ENCODE measurements around the gene TRPT1. TPM values are rescaled to one million over a fixed set of nuclear protein-coding genes. Genes with fewer than 3 reads are reported as not detected.
A peak's percentile ranks its signal among the peaks of the same experiment; 100 is the strongest.

The TRPT1 gene
- total RNA-seq, 6 donors from 2014 or later, result 27.2 to 69.1 (median 35.2) TPM

GRCh38 chr11:64264371-64264852 is 38.4 kb upstream of the TRPT1 start:
- ATAC-seq (ENCODE audit: low FRiP score in 2 of 2) (no peak), DNase-seq (peak in 1 of 2 donors; percentile 57)
- 88 to 100% methylated on average over 9 to 10 of the region's 10 CpGs for WGBS, 2 donors
- TF ChIP-seq EP300 (IDR thresholded peaks at IDR 0.05) (no peak), CTCF (IDR thresholded peaks at IDR 0.05) (no peak), POLR2A (IDR thresholded peaks at IDR 0.05) (no peak), POLR2AphosphoS5 (IDR thresholded peaks at IDR 0.05) (no peak)
- H3K36me3 ChIP-seq, result peaks cover 7 to 74% (median 65%) of the 10 kb centered on the region in 4 donors
- no peaks in the 10 kb centered on the region for H3K9me3 ChIP-seq
- peaks cover 18 to 22% (median 22%) of the 10 kb centered on the region in 4 donors for H3K4me1 ChIP-seq
- no peak overlapping the region for H3K27ac ChIP-seq
- no peak overlapping the region for H3K4me3 ChIP-seq
- H3K27me3 ChIP-seq, result no peaks in the 10 kb centered on the region

- Histone ChIP-seq H3K4me1 (peaks cover 17 to 20% (median 20%) of the 10 kb centered on the region in 4 donors), H3K4me3 (no peak overlapping the region), H3K9me3 (no peaks in the 10 kb centered on the region), H3K36me3 (peaks cover 10 to 79% (median 70%) of the 10 kb centered on the region in 4 donors), H3K27me3 (no peaks in the 10 kb centered on the region), H3K27ac (no peak overlapping the region)
- no peak for ATAC-seq (ENCODE audit: low FRiP score in 2 of 2)
- no peak for TF ChIP-seq CTCF (IDR thresholded peaks at IDR 0.05)
- TF ChIP-seq POLR2A (IDR thresholded peaks at IDR 0.05), result no peak
- no peak for TF ChIP-seq EP300 (IDR thresholded peaks at IDR 0.05)
- TF ChIP-seq POLR2AphosphoS5 (IDR thresholded peaks at IDR 0.05), result no peak
- 80 to 99% methylated on average over 3 to 8 of the region's 8 CpGs for WGBS, 2 donors
- DNase-seq, result peak in 1 of 2 donors; percentile 7
Observed at GRCh38 chr11:64263947-64264317, 37.9 kb upstream of the TRPT1 start.

DNA sequence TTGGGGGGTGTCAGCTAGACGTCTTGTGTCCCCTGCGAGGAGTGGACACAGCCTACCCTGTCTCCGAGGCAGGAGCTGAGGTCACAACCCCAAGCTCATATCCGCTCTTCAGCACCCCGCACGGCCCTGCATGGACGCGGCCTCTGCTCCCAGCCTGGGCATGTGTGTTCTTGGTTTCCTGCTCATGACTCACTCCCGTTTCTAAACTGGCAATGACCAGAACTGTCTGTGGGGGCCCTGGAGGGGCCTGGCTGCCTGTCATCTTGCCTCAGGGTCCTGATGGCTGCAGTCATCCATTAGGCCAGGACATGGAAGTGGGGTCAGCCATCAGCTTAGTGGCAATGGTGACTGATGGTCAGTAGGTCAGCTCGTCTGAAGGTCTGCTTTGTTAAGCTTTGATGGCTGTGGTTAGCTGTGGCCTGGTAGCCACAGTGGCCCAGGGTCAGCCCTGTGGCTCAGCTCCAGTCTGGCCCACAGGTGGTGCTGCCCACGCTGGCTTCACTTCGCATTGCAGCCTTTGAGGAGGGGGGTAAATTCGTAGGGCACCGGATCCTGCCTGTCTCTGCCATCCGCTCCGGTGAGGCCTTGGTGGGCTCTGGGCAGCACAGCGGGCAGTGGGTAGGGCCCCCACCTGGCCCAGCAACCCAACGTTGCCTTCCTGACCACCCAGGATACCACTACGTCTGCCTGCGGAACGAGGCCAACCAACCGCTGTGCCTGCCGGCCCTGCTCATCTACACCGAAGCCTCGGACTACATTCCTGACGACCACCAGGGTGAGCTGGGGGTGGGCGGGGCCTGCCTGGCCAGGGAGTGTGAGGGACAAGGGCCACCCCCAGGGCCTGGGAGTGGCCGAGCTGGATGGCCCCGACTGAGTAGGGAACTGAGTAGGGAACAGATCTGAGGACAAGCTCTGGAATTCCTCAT is 37.3 kb upstream of the TRPT1 start:
- peaks cover 14 to 86% (median 76%) of the 10 kb centered on the region in 4 donors for H3K36me3 ChIP-seq
- no peak overlapping the region for H3K27ac ChIP-seq
- no peaks in the 10 kb centered on the region for H3K27me3 ChIP-seq
- no peak overlapping the region for H3K4me3 ChIP-seq
- no peaks in the 10 kb centered on the region for H3K9me3 ChIP-seq
- DNase-seq (no peak), ATAC-seq (ENCODE audit: low FRiP score in 2 of 2) (no peak)
- WGBS, 2 donors, result 81 to 89% methylated on average over 12 to 22 of the region's 29 CpGs
- peaks cover 10 to 14% (median 13%) of the 10 kb centered on the region in 4 donors for H3K4me1 ChIP-seq
- TF ChIP-seq EP300 (IDR thresholded peaks at IDR 0.05) (no peak), CTCF (IDR thresholded peaks at IDR 0.05) (no peak), POLR2A (IDR thresholded peaks at IDR 0.05) (no peak), POLR2AphosphoS5 (IDR thresholded peaks at IDR 0.05) (no peak)

GRCh38 chr11:64262271-64263002 is 36.5 kb upstream of the TRPT1 start:
- no peaks in the 10 kb centered on the region for H3K9me3 ChIP-seq
- H3K4me1 ChIP-seq, result peaks cover 3 to 5% (median 5%) of the 10 kb centered on the region in 4 donors
- ATAC-seq (ENCODE audit: low FRiP score in 2 of 2) (no peak), DNase-seq (peak in 1 of 2 donors; percentile 78)
- H3K4me3 ChIP-seq, result no peak overlapping the region
- no peak overlapping the region for H3K27ac ChIP-seq
- H3K27me3 ChIP-seq, result no peaks in the 10 kb centered on the region
- TF ChIP-seq POLR2A (IDR thresholded peaks at IDR 0.05) (no peak), CTCF (IDR thresholded peaks at IDR 0.05) (no peak), EP300 (IDR thresholded peaks at IDR 0.05) (no peak), POLR2AphosphoS5 (IDR thresholded peaks at IDR 0.05) (no peak)
- 92 to 94% methylated on average over 32 to 36 of the region's 42 CpGs for WGBS, 2 donors
- H3K36me3 ChIP-seq, result peaks cover 14 to 94% (median 82%) of the 10 kb centered on the region in 4 donors
